NOMO-1 (cell line): Measurements from ENCODE around the gene TRHDE.
"Not testable (repeated sequence)": the region's sequence is repeated elsewhere in the genome, so short reads cannot be mapped to it uniquely, and the experiment has no call there.

ENCODE experiments used
- DNase-seq, 2 experiments: peaks; one replicate each; lab custom pipeline; 2025; ENCODE audit not compliant: unreplicated experiment in 2 of 2; lab: John Stamatoyannopoulos, UW

TRHDE gene

DNA sequence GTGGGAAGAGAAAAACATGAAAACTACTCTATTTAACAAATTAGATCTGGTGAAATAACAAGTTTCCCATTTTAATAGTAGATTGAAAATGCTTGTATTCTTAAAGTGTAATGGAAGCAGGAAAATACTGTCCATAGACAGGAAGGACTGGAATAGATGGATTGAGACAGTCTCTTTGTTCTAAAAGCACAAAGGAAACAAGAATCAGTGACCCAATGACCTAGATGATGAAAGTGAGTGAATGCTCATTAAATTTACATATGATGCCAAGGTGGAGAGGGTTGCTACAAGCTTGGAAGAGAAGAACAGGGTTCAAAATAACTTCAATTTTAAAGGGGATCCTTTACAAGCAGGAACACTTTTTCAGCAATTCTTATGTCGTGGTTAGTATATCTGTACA, 233.1 kb downstream of the TRHDE start:
- DNase-seq, result no peak

DNA sequence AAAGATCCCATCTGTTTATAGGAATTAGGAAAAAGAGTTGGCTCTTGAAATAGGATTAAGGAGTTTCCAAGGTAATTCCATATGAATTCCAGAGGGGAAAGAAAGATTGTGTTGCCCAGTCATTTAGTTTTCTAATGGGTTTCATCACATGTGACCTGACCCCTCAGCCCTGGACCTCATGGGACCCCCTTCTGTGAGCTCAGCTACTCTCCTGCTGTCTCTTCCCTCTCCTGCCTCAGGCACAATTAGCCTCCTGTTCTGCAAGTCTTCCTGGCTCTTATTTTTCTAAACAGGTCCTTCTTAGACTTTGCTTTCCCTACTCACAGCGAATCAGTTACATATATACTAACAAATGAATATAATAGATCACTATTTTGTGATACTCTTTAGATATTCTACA, 237.7 kb downstream of the TRHDE start:
- DNase-seq, result no peak

DNA sequence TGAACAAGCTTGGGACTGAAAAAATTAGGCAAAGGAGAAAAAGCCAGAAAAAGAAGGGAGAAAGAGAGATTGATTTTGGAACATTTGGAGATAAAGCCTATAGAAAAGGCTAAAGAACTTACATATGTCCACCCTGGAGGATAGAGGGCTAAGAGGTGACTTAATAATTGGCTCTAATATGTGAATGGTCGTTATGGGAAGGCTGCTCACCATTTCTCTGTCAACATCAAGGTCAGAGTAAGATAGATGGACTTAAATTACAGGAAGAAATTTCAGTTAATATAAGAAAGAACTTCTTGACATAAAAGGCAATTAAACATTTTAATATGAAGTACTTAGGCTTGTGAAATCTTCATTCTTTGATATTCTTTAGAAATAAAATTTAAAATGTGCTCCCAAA, 238.6 kb downstream of the TRHDE start:
- no peak for DNase-seq

DNA sequence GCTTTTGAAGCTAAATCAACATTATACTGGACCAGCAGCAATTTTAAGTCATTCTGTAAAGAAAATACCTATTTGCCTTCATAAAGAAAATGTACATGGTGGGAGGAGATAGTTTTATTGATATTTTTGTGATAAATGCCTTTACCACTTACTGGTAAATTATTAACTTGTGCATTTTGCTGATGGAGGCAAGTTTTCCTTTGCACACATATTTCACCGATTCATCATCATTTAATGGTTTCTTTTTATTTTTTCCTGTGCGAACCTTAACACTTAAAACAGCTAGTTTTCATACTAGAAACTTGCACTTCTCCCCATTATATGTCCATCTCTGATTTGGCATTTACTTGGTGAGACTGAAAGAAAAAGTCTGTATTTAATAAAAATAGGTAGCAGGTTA, 239.3 kb downstream of the TRHDE start:
- DNase-seq, result no peak

DNA sequence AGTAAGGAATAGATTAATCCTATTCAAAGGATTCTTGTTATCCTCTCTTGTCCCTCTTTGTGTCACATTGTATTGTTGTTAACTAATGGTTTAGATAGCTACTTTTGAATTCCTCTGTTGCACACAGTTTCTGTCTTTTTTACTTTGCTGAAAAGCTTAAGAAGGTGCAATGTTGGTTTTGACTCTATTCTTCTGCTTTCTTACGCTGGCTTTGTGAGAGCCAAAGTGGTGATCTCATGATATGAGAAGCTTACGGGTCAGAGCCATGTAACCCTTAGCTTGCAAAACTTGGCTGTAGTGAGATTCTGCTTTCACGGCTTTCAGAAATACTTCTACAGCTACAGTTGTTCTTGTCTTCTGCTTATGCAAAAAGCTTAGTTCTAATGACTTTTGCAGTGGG, 239.7 kb downstream of the TRHDE start:
- no peak for DNase-seq

DNA sequence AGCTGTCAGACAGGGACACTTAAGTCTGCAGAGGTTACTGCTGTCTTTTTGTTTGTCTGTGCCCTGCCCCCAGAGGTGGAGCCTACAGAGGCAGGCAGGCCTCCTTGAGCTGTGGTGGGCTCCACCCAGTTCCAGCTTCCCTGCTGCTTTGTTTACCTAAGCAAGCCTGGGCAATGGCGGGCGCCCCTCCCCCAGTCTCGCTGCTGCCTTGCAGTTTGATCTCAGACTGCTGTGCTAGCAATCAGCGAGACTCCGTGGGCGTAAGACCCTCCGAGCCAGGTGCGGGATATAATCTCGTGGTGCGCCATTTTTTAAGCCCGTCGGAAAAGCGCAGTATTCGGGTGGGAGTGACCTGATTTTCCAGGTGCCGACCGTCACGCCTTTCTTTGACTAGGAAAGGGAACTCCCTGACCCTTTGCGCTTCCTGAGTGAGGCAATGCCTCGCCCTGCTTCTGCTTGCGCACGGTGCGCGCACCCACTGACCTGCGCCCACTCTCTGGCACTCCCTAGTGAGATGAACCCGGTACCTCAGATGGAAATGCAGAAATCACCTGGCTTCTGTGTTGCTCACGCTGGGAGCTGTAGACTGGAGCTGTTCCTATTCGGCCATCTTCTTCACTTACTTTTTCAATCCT, 248.0 kb downstream of the TRHDE start:
- DNase-seq, result not testable (repeated sequence)

DNA sequence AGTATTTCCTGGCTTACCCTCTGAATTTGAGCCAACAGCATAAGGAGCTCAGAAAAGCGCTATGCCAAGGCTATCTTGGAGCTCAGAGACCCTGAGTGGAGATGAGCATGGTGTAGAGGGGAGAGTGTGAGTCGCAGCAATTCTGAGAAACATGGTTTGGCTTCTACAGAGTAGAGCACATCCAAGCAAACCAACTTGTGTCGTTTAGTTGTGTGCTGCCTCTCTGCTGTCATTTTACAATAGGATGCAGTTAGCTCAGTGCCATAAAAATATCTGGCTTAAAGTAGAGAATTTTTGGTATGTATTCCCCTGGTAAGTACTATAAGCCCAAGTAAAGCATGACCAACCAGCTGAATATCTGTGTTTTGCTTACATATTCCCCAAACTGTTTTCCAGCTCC, 249.2 kb downstream of the TRHDE start:
- DNase-seq, result no peak

DNA sequence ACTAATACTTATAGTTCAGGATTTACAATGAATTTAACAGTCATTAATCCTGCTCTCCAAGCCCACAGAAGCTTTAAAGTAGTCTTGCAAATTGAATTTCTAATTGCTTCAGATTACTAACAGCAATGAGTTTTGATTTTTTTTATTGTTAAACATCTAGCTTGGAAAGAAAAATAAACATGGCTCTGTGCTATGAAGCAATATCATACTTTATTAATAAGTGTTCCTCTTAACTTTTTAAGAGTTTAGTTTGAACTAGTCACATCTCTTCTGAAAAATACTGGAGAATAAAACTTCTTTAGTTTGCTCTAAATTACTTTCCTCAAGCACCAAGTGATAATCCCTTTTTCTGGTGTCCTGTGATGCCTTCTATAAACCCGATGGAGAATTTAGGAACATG, 250.2 kb downstream of the TRHDE start:
- no peak for DNase-seq

DNA sequence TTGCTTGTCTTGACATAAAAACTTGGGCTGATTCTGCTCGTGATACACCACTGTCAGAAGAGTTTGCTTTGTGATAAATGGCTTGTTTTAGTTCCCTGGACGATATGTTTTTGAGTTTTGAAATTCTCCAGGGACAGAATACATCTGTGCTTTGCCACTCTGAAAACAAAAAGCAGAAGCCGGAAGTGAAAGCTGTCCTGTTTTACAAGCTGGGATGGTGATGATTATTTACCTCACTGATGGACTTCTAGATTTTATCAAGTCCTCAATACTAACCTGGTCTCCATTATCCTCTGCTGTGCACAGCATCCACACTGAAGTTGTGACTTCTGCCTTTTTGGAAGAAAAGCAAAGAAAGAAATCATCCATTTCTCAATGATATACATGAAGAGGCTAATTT, 251.6 kb downstream of the TRHDE start:
- DNase-seq, result no peak

DNA sequence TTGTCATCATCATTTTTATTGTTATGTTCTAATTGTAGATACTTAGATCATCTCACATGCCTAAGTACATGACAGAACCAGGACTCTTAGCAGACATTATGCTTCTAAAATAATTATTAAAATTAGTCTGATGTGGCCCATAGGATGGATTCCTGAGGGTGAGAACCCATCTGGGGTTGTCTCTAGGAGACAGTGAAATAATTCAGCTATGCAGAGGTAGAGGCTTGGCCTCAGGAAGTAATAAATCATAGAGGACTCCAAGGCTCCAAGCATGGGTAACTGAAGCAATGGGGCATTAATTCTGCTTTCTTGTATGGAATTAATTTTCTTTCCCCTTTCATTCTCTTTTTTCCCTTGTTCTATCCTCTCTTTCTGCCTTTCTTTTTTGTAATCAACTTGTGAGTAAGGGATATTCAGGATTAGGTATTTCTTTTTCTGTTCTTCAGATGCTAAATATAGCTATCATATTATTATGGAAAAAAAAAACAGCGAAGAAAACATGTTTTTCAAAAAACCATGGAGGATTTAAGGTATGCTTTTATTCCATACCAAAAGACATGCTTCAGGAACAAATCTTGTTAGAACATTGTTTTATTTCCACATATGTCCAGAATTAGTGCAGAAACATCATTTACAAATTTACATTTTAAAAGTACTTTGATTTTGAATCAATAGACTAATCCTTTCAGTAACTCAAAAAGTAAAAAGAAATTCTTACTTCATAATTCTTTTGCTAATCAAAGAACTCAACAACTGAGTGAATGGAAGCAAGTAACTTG, 263.2 kb downstream of the TRHDE start:
- no peak for DNase-seq

DNA sequence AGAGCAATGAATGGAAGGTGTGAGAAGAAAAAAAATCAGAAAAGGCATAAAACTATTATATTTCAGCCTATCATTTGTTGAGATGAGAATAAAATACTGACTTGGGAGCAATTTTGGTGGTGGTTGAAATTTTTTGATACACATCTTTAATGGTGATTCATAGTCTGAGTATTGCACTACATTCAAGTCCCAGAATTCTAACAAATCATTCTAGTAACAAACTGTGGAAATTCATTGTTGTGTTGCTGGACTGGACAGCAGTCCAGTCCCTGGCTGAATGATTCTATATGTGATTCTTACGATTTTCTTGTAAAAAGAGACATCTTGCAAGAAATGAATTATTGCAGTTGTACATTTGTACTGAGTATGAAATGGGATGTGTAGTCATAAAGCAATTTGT, 268.6 kb downstream of the TRHDE start:
- no peak for DNase-seq

DNA sequence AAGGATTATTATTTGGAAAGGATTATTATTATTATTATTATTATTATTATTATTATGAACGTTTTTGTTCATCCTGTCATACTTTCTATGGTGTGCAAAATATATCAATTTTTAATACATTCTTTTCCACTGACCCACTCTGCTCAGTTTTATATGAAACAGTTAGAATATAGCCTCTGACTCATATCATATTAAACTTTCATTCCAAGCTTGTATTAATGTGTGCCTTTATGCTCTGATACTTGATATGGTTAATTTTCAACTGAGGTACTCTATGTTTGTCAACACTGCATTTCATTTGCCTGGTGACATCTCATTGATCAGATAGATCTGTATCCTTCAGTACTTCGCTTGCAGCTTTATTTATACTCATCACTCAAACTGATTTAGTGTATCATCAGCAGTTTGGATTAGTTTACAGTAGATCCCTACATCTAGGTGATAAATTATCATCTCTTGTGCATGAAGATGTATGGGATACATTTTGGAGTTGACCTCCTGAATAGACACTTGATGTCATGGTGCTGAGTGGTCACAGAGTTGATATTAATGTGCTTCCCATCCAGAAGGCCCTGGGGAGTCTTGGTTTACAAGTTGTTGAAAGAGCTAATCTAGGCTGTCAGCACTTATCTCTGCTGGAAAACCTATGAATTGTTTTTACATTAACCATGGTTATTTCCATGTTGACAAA, 271.8 kb downstream of the TRHDE start:
- no peak for DNase-seq

DNA sequence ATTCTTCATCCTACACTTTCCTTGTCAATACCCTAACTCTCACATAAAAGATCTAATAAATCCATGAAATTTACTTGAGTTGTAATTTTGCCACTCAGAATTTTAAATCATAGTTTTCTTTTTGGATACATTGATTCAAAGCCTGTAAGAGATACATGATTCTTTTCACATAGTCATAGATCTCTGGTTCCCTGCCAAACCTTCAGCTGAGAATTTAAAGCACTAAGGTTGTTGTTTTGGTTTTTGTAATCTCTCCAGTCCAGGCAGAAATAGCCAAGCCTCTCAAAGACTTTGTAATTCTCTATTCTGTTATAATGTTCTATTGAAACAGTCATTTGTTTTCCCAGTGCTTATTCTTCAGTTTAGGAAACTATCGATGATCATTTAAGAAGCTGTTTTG, 273.9 kb downstream of the TRHDE start:
- no peak for DNase-seq

DNA sequence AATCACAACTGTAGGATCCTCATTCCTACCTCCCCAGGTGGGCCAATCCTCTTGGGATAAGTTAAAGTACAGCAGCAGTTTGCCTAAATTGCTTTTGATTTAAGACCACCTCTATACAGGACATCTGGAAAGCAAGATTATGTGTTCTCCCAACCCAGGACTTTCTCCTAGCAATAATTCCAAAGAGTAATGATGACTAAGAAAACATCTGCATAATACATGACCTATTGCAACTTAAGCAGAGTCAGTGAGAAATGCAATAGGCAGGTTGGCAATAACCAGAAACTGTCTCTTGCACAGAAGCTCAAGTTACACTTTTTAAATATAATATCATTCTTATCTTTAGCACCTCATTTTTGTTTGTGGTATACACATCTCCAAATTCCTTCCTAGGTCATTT, 275.4 kb downstream of the TRHDE start:
- no peak for DNase-seq

DNA sequence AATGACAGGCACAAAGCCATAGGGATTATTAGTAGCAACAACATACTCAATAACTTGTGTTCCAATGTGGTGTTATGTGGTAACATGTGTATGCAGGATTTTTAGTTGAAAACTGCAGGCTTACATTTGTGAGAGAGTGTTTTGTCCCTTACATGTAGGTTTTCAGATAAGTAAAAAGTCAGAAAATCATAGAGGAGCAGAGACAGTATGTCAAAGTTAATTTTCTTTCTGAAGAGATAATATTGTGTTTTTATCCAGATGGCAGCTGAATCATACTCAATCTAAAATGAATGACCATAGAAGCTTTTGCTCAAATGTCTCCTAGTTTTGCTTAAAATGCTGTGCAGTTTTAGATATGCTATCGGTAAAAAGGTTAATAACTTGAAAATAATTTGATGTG, 277.0 kb downstream of the TRHDE start:
- no peak for DNase-seq

DNA sequence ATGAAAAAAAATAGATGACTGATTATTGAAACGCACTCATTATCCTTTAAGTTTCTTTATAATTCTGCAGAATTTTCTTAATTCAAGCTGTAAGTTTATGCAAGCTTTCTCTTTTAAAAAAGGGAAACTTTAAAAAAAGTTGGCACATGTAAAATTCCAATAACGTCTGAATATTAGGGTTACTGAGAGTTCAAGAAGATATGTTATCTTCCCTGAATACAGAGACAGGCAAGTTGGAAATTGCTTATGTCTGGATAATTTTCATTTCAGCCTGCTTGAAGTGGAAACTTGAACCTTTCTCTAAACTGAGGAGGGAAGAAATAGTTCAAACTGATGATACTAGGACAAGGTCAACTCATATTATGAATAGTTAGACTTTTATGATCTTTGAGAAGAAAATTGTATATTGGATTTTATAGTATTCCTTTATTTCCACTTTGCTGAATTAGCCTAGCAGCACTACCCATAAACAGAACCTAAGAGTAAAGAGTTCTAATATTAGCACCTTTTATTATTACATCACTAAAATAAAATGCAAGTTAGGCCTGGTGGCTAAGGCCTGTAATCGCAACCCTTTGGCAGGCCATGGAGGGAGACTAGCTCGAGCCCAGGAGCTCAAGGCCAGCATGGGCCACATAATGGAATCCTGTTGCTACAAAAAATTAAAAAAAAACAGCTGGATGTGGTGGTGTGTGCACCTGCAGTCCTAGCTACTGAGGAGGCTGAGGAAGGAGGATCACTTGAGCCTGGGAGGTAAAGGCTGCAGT, 288.0 kb downstream of the TRHDE start:
- DNase-seq, result no peak

DNA sequence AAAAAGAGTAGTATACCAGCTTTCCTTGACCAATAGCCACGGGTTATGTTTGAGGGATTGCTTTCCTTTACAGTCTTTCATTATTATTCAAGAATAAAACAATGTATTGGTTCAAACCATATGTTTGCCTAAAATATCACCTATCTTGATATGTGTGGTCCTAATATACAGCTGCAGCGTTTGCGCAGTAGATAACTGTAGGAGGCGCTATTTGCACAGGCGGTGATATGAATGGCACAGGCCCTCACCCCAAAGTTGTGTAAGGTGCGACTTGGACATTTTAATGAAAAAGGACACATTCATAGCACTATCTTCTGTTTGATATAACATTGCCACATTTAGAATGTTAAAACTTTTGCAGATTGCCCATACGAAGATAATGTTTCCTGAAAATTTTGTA, 298.4 kb downstream of the TRHDE start:
- DNase-seq, result no peak

DNA sequence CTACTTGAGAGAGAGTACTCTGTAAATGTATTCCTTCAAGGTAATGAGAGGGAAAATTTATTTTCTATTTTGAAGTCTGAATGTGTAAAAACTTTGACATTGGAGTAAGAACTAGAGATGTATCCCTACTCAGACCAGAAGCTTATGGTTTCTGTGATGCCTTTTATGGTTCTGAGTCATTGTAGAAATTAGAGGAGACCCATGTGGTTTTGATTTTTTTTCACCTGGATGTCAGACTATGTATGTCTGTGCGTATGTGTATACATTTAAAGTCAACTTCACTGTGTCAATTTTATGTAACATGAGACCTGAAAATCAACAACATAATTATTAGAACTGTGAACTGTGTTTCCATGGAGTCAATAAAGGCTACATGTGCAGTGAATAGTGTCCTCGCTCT, 302.0 kb downstream of the TRHDE start:
- no peak for DNase-seq

DNA sequence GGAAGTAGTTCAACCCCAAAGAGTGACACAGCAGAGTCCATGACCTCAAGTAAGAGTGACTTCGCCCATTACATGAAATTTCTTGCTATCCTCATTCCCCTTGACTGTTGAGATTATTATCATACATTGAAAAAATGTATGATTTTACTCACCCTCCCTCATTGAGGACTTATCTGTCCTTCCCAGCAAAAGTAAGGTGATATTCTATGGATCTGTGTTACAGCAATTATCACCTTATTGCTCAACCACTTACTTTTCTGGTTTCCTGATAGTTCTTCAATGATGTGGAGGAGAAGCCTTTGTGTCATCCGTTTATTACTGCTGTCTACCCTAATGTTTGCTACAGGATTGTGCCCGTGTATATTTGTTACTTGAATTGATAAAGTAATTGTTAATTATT, 306.2 kb downstream of the TRHDE start:
- no peak for DNase-seq

DNA sequence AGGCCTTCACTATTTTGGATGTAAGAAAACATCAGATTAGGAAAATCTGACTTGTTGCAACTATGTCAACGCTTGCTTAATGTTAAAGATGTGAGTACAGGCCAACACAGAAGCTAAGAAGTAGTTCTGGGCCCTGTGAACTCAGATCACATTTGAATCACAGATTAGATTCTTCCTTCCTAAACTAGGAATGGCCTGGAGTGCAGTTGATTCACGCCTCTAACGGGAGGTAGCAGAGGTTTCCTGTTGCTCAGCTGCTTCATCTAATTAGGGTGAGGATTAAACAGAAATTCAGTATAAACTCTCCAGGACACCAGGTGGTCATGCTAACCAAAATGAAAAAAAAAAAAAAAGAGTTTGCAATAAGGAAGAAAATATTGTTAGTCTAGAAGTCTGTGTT, 314.3 kb downstream of the TRHDE start:
- no peak for DNase-seq

DNA sequence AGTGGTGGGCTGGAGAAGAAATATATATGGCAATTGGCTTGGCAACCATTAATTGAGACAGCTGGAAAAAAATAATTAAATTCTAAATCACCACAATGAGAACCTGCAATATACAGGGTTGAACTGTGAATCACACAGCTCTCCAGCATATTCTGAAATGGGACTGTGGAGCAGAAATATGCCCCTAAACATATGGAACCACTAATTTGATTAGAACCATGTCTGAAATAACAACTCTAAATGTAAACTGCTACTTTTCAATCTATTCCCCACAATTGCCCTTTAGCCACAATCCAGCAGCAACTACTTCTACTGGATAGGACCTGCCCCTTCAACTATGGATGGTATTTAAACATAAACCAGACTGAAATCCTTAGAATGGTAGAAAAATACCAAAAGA, 330.4 kb downstream of the TRHDE start:
- no peak for DNase-seq
